ENCODE data around the gene PDE9A. TPM values are rescaled to one million over a fixed set of nuclear protein-coding genes. Genes with fewer than 3 reads are reported as not detected.
A peak's percentile ranks its signal among the peaks of the same experiment; 100 is the strongest.

The PDE9A gene
- total RNA-seq, 4 donors from 2014 or later = 10.6 to 83.2 (median 28.5) TPM

DNA sequence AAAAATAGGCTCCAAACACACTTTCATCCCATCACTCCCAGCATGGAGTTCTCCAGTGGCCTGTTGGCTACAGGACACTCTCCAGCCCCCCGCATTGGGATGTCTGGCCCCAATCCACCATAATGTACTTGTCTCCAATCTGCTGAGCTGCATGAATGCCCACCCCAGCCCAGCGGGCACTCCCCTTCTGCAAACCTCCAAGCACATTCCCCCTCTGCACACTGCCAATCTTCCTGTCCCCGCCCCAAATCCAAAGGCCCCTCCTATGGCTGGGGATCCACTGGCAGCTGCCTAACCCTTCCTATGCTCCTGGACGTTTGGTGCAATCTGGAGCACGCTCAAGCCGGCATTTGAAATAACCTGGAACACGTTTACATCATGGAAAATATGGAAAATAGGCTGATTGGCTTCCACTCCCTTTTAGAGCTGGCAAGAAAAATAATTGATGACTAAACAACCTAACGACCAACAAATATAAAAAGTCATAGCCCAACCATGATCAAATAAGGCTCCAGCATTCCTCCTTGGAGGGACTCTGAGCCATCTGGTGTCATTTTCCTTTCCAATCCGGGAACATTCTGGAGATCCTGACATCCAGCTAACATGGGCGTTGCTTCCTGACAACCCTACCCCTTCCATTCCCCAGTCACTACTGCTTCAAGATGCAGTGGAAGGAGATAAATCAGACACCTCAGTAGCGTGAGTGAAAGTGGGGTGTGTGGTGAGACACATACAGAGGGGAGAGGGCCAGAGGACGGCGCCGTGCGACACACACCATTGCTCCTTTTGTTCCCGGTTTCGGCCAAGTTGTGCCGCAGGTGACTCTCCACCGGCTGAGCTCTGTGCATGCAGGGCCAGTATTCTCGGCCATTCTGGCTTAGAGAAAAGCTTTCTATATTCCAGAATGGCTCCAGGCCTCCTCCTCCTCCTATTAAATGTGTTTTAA is 41.6 kb downstream of the PDE9A start:
- Histone ChIP-seq H3K4me1 (peaks cover 0 to 18% (median 10%) of the 10 kb centered on the region in 3 donors), H3K36me3 (peaks cover 0 to 41% of the 10 kb centered on the region in 2 donors), H3K27me3 (no peaks in the 10 kb centered on the region), H3K4me3 (no peak overlapping the region), H3K9me3 (no peaks in the 10 kb centered on the region), H3K27ac (peak overlapping the region in 1 of 4 donors; percentile 6)
- TF ChIP-seq POLR2AphosphoS5 (IDR thresholded peaks at IDR 0.05) = no peak
- TF ChIP-seq, protein P1, sequence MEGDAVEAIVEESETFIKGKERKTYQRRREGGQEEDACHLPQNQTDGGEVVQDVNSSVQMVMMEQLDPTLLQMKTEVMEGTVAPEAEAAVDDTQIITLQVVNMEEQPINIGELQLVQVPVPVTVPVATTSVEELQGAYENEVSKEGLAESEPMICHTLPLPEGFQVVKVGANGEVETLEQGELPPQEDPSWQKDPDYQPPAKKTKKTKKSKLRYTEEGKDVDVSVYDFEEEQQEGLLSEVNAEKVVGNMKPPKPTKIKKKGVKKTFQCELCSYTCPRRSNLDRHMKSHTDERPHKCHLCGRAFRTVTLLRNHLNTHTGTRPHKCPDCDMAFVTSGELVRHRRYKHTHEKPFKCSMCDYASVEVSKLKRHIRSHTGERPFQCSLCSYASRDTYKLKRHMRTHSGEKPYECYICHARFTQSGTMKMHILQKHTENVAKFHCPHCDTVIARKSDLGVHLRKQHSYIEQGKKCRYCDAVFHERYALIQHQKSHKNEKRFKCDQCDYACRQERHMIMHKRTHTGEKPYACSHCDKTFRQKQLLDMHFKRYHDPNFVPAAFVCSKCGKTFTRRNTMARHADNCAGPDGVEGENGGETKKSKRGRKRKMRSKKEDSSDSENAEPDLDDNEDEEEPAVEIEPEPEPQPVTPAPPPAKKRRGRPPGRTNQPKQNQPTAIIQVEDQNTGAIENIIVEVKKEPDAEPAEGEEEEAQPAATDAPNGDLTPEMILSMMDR (IDR thresholded peaks at IDR 0.05) = no peak
- no peak for TF ChIP-seq EP300 (IDR thresholded peaks at IDR 0.05)
- TF ChIP-seq POLR2A (IDR thresholded peaks at IDR 0.05) = no peak
- WGBS, 2 donors (ENCODE audit: low coverage in 1 of 2) = 72 to 73% methylated on average over 11 to 18 of the region's 20 CpGs
- ATAC-seq = no peak

DNA sequence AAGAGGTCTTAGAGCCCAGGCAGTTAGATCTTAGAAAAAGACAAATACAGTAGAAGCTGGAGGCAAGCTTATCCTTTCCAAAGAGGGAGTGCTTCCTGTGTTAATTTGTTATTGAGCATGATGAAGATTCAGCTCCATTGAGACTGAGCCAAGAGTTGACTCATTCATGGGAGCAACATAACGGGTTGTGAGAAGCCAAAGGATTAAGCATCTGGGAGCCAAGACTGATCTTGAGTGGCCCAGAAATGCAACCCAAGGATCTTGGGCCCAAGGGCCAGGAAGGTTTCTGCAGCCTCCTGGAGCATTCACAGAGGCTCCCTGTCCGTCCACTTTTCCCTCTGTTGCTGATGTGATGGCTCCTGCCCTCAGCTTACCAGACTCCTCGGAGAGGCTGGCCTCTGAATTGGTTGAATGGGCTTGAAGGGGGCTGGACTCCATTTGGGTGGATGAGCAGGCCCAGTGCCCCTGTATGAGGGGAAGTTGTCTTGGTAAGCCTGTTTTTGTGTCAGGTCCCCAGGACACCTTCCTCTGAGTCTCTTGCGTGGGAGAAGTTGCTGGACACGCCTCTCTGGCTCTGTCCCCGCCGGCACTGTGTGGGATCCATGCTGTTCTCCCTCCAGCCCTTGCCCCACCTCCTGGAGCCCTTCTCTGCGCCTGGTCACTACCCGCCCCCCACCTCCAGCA is 42.4 kb downstream of the PDE9A start:
- TF ChIP-seq EP300 (IDR thresholded peaks at IDR 0.05) (no peak), POLR2A (IDR thresholded peaks at IDR 0.05) (no peak), POLR2AphosphoS5 (IDR thresholded peaks at IDR 0.05) (no peak)
- TF ChIP-seq, protein P1 (IDR thresholded peaks at IDR 0.05) = no peak
- peak overlapping the region in 1 of 4 donors; percentile 10 for H3K27ac ChIP-seq
- H3K9me3 ChIP-seq = no peaks in the 10 kb centered on the region
- H3K4me1 ChIP-seq = peaks cover 0 to 18% (median 10%) of the 10 kb centered on the region in 3 donors
- 13 to 80% methylated on average over 1 to 4 of the region's 9 CpGs for WGBS, 2 donors (ENCODE audit: low coverage in 1 of 2)
- peak; percentile 57 for ATAC-seq
- H3K4me3 ChIP-seq = no peak overlapping the region
- H3K36me3 ChIP-seq = peaks cover 0 to 41% of the 10 kb centered on the region in 2 donors
- no peaks in the 10 kb centered on the region for H3K27me3 ChIP-seq

DNA sequence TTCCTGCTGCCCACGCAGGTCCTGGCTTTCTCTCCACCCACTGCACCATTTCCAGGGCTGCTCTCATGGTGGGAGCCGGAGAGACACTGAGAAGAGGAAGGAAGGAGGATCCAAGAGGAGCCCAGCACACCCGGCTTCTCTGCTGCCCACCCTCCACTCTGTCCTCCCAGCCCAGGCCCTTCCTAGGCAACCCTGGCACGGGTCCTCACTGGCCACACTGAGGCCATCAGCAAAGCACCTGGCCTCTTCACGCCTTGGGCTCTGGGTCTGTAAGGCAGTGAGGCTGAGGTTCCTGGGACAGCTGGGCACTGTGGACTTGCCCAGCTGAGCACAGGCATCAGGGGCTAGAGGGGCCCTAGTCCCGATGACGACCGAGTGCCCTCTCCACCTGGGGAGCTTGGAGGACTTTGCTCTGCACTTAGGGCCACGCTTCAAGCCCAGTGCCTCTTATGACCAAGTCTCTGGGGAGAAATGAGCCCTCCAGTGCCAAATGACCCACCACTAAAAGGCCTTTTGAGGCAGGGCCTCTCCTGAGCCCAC is 43.1 kb downstream of the PDE9A start:
- no peak for ATAC-seq
- Histone ChIP-seq H3K27ac (no peak overlapping the region), H3K9me3 (peaks cover 0 to 2% (median 0%) of the 10 kb centered on the region in 3 donors), H3K36me3 (peaks cover 0 to 36% of the 10 kb centered on the region in 2 donors), H3K4me3 (no peak overlapping the region), H3K4me1 (peaks cover 0 to 18% (median 10%) of the 10 kb centered on the region in 3 donors), H3K27me3 (no peaks in the 10 kb centered on the region)
- WGBS, 2 donors (ENCODE audit: low coverage in 1 of 2) = 88 to 100% methylated on average over 1 to 3 of the region's 9 CpGs
- no peak for TF ChIP-seq EP300 (IDR thresholded peaks at IDR 0.05)
- TF ChIP-seq, protein P1 (IDR thresholded peaks at IDR 0.05) = no peak

DNA sequence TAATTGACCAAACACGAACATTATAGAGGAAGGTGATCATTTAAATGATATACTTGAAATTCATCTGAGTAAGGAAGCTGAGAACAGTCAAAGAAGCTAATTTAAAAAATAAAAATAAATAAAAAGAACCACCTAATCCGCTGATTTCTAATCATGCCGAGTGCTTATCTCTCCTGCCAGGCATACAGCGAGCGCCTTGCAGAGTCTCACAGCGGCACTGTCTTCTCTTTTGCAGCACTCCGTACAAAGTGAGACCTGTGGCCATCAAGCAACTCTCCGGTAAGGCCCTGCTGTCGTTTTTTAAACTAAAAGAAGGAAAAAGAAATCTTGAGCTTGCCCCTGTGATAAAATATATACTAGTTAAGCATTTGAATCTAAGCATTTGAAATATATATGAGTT is 45.3 kb downstream of the PDE9A start:
- H3K4me1 ChIP-seq = peaks cover 0 to 18% (median 10%) of the 10 kb centered on the region in 3 donors
- TF ChIP-seq, protein P1 (IDR thresholded peaks at IDR 0.05) = no peak
- TF ChIP-seq EP300 (IDR thresholded peaks at IDR 0.05) (no peak), POLR2AphosphoS5 (IDR thresholded peaks at IDR 0.05) (no peak), POLR2A (IDR thresholded peaks at IDR 0.05) (no peak)
- H3K27ac ChIP-seq = no peak overlapping the region
- no peak for ATAC-seq
- H3K27me3 ChIP-seq = no peaks in the 10 kb centered on the region
- H3K9me3 ChIP-seq = peaks cover 0 to 8% (median 0%) of the 10 kb centered on the region in 3 donors
- no peak overlapping the region for H3K4me3 ChIP-seq
- H3K36me3 ChIP-seq = peaks cover 0 to 43% of the 10 kb centered on the region in 2 donors
- 84 to 87% methylated on average over 8 to 9 of the region's 9 CpGs for WGBS, 2 donors (ENCODE audit: low coverage in 1 of 2)
